HG03565 (cell line): ENCODE data around the gene VKORC1.

ENCODE experiments used
- ATAC-seq: cut with Tn5 transposase; IDR thresholded peaks from one replicate; pipeline ENCODE4 v1.9.1; 2021; ENCODE audit warnings: mild to moderate bottlenecking, moderate library complexity; ENCODE audit not compliant: unreplicated experiment

The VKORC1 gene

DNA sequence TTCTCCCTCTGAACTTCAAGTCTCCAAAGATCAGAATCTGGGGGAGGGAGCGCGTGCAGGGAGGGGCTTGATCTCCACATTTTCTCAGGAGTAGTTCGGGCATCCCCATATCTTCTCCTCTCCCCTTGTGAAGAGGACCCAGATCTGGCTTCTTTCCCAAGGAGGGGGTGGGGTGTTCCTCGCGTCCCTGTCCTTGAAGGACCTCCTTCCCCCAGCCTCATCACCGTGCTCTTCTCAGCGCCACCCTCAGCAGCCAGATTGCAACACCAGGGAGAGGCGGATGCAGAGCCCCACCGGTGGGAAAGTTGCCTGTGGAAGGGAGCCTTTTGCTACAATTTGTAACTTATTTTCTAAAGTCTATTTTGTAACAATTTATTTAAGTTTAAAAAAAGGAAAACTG is 11.5 kb downstream of the VKORC1 start:
- ATAC-seq: no peak

DNA sequence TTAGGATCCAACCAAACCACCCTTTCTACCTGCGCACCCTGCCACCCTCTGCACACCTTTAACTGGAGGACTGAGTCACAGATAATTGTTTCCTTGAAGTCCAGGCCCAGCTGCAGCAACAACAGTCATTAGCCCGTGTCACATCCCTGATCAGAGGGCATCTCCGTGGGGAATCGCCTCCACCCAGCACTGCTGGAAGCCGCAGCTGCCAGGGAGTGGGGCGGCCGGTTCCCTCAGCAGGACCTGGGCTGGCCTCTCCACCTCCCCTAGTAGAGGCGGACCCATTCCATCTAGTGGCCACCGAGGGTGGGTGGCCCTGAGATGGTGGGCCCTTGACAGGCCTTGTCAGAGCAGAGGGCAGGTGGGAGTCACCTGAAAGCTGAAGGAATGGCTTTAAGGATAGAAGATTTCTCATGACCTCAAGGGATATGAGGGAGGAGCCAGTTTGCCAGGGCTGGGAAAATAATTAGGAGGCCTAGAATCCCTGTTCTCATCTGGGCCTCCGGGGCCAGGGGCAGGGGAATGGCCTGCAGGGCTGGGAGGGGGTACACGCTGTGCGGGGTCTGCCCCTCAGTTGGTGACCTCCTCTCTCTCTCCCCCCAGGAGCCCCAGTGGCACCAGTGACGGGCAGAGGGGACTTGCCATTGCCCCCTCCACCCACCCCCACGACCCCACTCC is 12.1 kb downstream of the VKORC1 start:
- no peak for ATAC-seq

DNA sequence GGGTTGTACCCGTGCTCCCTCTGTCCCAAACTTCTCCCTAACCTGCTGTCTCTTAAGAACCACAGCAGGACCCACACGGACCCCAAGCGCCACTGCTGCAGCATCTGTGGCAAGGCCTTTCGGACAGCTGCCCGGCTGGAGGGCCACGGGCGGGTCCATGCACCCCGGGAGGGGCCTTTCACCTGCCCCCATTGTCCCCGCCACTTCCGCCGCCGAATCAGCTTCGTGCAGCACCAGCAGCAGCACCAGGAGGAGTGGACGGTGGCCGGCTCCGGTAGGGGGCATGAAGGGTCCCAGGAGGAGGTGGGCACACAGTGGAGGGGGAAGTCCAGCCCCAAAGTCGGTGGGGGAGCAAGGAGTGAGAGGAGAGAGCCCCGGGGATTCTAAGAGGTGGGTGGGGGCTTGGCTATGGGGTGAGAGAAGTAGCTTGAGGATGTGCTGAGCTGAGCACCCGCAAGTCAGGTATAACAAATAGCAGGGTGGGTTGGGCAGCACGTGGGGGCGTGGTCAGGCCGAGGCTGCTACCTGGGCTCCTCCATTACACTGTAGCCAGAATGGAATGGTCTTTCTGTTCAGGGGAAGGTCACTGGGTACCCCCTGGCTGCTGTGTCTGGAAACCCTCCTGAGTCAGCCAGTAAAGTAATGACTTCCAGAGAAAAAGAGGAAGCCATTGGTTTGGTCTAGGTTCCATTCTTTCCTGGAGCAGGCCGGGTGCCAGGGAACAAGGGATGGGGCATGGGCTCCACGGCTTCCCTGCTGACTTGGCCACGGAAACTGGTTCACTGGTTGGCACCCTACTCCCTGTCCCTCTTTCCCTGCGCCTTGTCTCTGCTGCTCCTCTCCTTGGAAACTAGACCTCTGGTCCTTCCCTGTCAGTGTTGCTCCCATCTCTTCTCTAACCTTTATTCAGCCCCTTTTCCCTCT is 12.9 kb downstream of the VKORC1 start:
- no peak for ATAC-seq

GRCh38 chr16:31080756-31081419 is 13.7 kb downstream of the VKORC1 start:
- ATAC-seq: no peak

DNA sequence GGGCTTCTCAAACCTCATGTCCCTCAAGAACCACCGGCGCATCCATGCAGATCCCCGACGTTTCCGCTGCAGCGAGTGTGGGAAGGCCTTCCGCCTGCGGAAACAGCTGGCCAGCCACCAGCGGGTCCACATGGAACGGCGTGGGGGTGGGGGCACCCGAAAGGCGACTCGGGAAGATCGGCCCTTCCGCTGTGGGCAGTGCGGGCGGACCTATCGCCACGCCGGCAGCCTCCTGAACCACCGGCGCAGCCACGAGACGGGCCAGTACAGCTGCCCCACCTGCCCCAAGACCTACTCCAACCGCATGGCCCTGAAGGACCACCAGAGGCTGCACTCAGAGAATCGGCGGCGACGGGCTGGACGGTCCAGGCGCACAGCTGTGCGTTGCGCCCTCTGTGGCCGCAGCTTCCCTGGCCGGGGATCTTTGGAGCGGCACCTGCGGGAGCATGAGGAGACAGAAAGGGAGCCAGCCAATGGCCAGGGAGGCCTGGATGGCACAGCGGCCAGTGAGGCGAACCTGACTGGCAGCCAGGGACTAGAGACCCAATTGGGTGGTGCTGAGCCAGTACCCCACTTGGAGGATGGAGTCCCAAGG is 14.5 kb downstream of the VKORC1 start:
- ATAC-seq: no peak

- no peak for ATAC-seq
These were observed 15.2 kb downstream of the VKORC1 start for GRCh38 chr16:31079342-31079944.

GRCh38 chr16:31078597-31079341 is 15.8 kb downstream of the VKORC1 start:
- no peak for ATAC-seq

DNA sequence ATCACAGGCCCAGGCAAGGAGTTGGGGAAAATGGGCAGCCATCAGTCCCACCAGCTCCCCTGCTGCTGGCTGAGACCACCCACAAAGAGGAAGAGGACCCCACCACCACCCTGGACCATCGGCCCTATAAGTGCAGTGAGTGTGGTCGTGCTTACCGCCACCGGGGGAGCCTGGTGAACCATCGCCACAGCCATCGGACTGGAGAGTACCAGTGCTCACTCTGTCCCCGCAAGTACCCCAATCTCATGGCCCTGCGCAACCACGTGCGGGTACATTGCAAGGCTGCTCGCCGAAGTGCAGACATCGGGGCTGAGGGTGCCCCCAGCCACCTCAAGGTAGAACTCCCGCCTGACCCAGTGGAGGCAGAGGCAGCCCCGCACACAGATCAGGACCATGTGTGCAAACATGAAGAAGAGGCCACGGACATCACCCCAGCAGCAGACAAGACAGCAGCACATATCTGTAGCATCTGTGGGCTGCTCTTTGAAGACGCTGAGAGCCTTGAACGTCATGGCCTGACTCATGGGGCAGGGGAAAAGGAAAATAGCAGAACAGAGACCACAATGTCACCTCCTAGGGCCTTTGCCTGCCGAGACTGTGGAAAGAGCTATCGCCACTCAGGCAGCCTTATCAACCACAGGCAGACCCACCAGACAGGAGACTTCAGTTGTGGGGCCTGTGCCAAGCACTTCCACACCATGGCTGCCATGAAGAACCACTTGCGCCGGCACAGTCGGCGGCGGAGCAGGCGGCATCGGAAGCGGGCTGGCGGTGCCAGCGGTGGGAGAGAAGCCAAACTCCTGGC is 16.8 kb downstream of the VKORC1 start:
- ATAC-seq: no peak

DNA sequence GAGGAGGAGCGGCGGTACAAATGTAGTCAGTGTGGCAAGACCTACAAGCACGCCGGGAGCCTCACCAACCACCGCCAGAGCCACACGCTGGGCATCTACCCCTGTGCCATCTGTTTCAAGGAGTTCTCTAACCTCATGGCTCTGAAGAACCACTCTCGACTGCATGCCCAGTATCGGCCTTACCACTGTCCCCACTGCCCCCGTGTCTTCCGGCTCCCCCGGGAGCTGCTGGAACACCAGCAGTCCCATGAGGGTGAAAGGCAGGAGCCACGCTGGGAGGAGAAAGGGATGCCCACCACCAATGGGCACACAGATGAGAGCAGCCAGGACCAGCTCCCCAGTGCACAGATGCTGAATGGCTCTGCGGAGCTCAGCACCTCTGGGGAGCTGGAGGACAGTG is 17.6 kb downstream of the VKORC1 start:
- ATAC-seq: no peak

GRCh38 chr16:31076319-31076718 is 18.3 kb downstream of the VKORC1 start:
- ATAC-seq: no peak

DNA sequence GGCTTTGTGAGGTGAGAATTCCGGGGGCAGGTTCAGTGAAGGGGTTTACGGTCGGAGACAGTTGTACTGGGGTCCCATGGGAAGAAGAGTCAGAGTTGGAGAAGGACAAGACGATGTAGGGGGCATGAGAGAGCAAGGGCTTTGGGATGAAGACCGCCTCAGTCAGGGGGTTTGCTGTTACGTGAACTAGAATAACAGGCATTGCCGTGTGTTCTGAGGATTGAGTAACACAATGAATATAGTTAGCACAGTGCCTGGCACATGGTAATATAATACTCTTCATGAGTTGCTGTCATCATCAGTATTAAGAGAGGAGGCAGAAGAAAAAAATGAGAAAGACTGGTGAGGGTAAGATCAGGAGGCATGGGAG is 19.8 kb downstream of the VKORC1 start:
- no peak for ATAC-seq

- ATAC-seq: peak; percentile 66
These were observed 20.4 kb downstream of the VKORC1 start, which contains the start of the genes ZNF646 and ZNF668 for GRCh38 chr16:31073970-31074813. ZNF646 (plus strand) TSS chr16:31074422; CDS start chr16:31076325, 1,903 bp downstream. ZNF668 (minus strand) TSS chr16:31074240; CDS start chr16:31064459, 9,781 bp downstream.

- ATAC-seq: peak; percentile 34
These were observed 21.2 kb downstream of the VKORC1 start for GRCh38 chr16:31073142-31073969.

DNA sequence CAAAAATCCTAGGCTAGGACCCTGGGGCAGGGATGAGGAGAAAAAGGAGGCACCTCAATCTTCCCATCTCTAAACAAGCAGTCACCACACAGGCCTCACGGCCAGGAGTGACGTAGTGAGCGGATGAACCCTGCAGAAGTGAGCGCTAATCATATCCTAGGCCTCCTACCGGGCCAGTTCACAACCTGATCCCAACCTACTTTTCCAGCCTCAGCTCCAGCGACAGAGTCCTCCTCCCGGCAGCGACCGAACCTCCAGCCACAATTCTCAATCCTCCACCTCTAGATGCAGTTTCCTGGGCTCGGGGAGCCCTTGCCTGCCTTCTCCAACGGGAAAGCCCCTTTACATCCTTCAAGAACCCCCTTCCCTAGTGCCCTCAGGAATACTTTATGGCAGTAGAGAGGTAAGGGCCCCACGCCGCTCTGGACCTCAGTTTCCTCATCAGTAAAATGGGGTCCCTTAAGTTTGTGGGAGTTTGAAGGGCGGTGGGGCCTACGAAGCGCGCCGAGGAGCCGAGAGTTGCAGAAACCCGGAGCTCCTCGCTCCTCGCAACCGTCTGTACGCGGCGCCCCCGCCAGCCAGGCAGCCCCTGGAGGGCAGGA is 22.0 kb downstream of the VKORC1 start:
- ATAC-seq: no peak

- ATAC-seq: no peak
These were observed 22.7 kb downstream of the VKORC1 start for GRCh38 chr16:31071861-31072260.

DNA sequence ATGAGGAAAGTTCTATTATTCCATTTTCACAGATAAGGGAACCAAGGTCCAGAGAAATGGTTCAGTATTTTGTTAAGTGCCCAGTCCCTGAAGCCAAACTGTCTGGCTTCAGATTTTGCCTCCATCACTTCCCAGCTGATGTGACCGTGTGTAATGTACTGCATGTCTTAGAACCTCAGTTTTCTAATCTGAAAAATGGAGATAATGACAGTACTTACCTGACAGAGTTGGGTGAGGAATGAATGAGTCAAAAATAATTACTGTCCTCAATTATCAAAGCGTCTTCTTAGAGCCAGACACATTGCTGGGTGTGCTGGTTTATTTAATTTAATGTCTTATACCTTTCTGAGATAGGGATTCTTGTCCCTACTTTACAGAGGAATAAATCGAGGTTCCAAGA is 27.3 kb downstream of the VKORC1 start:
- ATAC-seq: no peak

GRCh38 chr16:31064882-31065461 is 29.6 kb downstream of the VKORC1 start:
- ATAC-seq: no peak
